AG04450 (cell line): ENCODE measurements around the gene SEH1L. TPM values are rescaled to one million over a fixed set of nuclear protein-coding genes. Genes with fewer than 3 reads are reported as not detected.

Experiments used
- CTCF ChIA-PET: fragments of 300-600, 350-600 bp; formaldehyde crosslinking; extraction: SDS; loops from one replicate; lab custom pipeline; 2022; ENCODE audit warnings: antibody characterized with exemption, inconsistent platforms; lab: Charles Lee
- POLR2A ChIA-PET: fragments of 350-600 bp; formaldehyde crosslinking; extraction: SDS; loops from one replicate; lab custom pipeline; 2021; ENCODE audit warnings: antibody characterized with exemption, inconsistent platforms; lab: Yijun Ruan, JAX
- DNase-seq: peaks from one replicate; pipeline ENCODE4 v3.0.0-alpha.2; 2011; ENCODE audit warnings: low read depth, low spot score
- H3K27ac ChIP-seq: one replicate; pipeline ENCODE4 v1.5.1; 2012; ENCODE audit warnings: low read depth, low read length, control low read depth
- H3K27me3 ChIP-seq: one replicate; pipeline ENCODE4 v1.6.0; 2012; ENCODE audit warnings: low read length; ENCODE audit not compliant: control insufficient read depth, insufficient read depth
- H3K4me3 ChIP-seq: 2 replicates; pipeline ENCODE4 v1.5.1; 2011; ENCODE audit warnings: mild to moderate bottlenecking, low read depth, low read length, control low read depth
- H3K9me3 ChIP-seq: 2 replicates; pipeline ENCODE4 v1.5.1; 2012; ENCODE audit warnings: low read length; ENCODE audit not compliant: control insufficient read depth, insufficient read depth
- CTCF ChIP-seq: IDR thresholded peaks from 2 replicates; pipeline ENCODE4 v1.5.1; 2011; ENCODE audit warnings: low read depth, low read length, control low read depth, inconsistent platforms
- polyA plus RNA-seq: library from polyadenylated mRNA; depleted of rRNA; stranded (reverse); fragments of >200 nt; gene quantifications from 2 replicates; pipeline ENCODE4 v1.2.3, GENCODE V29; 2011

Gene SEH1L
- polyA plus RNA-seq, 1 experiment = 54.6 TPM

GRCh38 chr18:12928641-12929040, 19.2 kb upstream of the SEH1L start:
- TF ChIP-seq CTCF = no peak
- ChIA-PET POLR2A (no interaction called here), CTCF (interaction anchor here (0.6 to 2.9 kb wide), 5 partner anchors 34 to 268 kb away, joined by 3 to 11 read pairs (median 4); no protein-coding TSS in a partner anchor)
- H3K9me3 ChIP-seq = no peaks in the 10 kb centered on the region
- no peak for DNase-seq
- no peak overlapping the region for H3K4me3 ChIP-seq
- peaks cover 3% of the 10 kb centered on the region for H3K27me3 ChIP-seq
- no peak overlapping the region for H3K27ac ChIP-seq

- no peak overlapping the region for H3K27ac ChIP-seq
- ChIA-PET POLR2A (no interaction called here), CTCF (interaction anchor here (2.9 kb wide), 1 partner anchor 185 kb away, joined by 11 read pairs; no protein-coding TSS in a partner anchor)
Measured at GRCh38 chr18:12929477-12930083, 18.2 kb upstream of the SEH1L start.

GRCh38 chr18:12930376-12930775, 17.4 kb upstream of the SEH1L start:
- Histone ChIP-seq H3K27me3 (no peaks in the 10 kb centered on the region), H3K4me3 (no peak overlapping the region), H3K27ac (no peak overlapping the region), H3K9me3 (no peaks in the 10 kb centered on the region)
- TF ChIP-seq CTCF = no peak
- ChIA-PET POLR2A (no interaction called here), CTCF (interaction anchor here (2.9 kb wide), 1 partner anchor 186 kb away, joined by 11 read pairs; no protein-coding TSS in a partner anchor)
- no peak for DNase-seq

More at GRCh38 chr18:12929477-12930083, 18.2 kb upstream of the SEH1L start:
- TF ChIP-seq CTCF = no peak
- no peak overlapping the region for H3K4me3 ChIP-seq
- no peaks in the 10 kb centered on the region for H3K9me3 ChIP-seq
- DNase-seq = no peak
- H3K27me3 ChIP-seq = peaks cover 3% of the 10 kb centered on the region

- H3K4me3 ChIP-seq = no peak overlapping the region
- TF ChIP-seq CTCF = no peak
- H3K27me3 ChIP-seq = no peaks in the 10 kb centered on the region
- ChIA-PET CTCF (interaction anchor here (2.9 kb wide), 1 partner anchor 187 kb away, joined by 11 read pairs; no protein-coding TSS in a partner anchor), POLR2A (no interaction called here)
- no peak overlapping the region for H3K27ac ChIP-seq
- H3K9me3 ChIP-seq = no peaks in the 10 kb centered on the region
- no peak for DNase-seq
Measured at GRCh38 chr18:12930908-12931307, 16.9 kb upstream of the SEH1L start.

- POLR2A ChIA-PET = no interaction called here
Measured at GRCh38 chr18:12933327-12933726, 14.5 kb upstream of the SEH1L start.

More at GRCh38 chr18:12933327-12933726, 14.5 kb upstream of the SEH1L start:
- H3K27ac ChIP-seq = no peak overlapping the region
- DNase-seq = no peak
- H3K9me3 ChIP-seq = no peaks in the 10 kb centered on the region
- no peak overlapping the region for H3K4me3 ChIP-seq
- no peaks in the 10 kb centered on the region for H3K27me3 ChIP-seq
- no peak for TF ChIP-seq CTCF
- CTCF ChIA-PET = interaction anchor here (0.6 to 4.7 kb wide), 9 partner anchors 11 to 541 kb away, joined by 3 to 232 read pairs (median 27); no protein-coding TSS in a partner anchor
